Fibroblast of lung (primary cell): ENCODE data around the gene ZNF76. TPM values are rescaled to one million over a fixed set of nuclear protein-coding genes. Genes with fewer than 3 reads are reported as not detected.

ENCODE experiments used
- DNase-seq, 2 donors: peaks; one replicate each; pipeline versions ENCODE4 v3.0.0 to v3.0.0-alpha.2; 2010; ENCODE audit warnings: low read depth in 2 of 2
- H2AFZ ChIP-seq: 2 replicates; pipeline ENCODE4 v1.5.1; 2012; ENCODE audit warnings: low read length, control low read depth, inconsistent platforms
- H3K27ac ChIP-seq: 2 replicates; pipeline ENCODE4 v1.5.1; 2011; ENCODE audit warnings: low read length, control low read depth; ENCODE audit not compliant: insufficient read depth
- H3K27me3 ChIP-seq: 2 replicates; pipeline ENCODE4 v1.5.1; 2011; ENCODE audit warnings: mild to moderate bottlenecking, low read length; ENCODE audit not compliant: control insufficient read depth, insufficient read depth
- H3K36me3 ChIP-seq: 2 replicates; pipeline ENCODE4 v1.5.1; 2011; ENCODE audit warnings: low read length; ENCODE audit not compliant: control insufficient read depth, insufficient read depth
- H3K4me1 ChIP-seq: 2 replicates; pipeline ENCODE4 v1.5.1; 2011; ENCODE audit warnings: low read length; ENCODE audit not compliant: control insufficient read depth, insufficient read depth; ENCODE audit errors: extremely low read depth
- H3K4me2 ChIP-seq: 2 replicates; pipeline ENCODE4 v1.5.1; 2011; ENCODE audit warnings: low read length, control low read depth; ENCODE audit not compliant: insufficient read depth; ENCODE audit errors: extremely low read depth
- H3K4me3 ChIP-seq, 4 experiments: fragments of 200-600 bp in 1 of 4; sonication (generic) in 1 of 4; replicated peaks in 1 of 4; 2 replicates each; pipeline ENCODE4 v1.5.1; 2011 to 2016; ENCODE audit warnings: low read length in 4 of 4, low read depth in 3 of 4, mild to moderate bottlenecking in 3 of 4, control low read depth in 2 of 4, inconsistent platforms in 1 of 4, mixed read lengths in 1 of 4; ENCODE audit not compliant: insufficient read depth in 1 of 4; ENCODE audit errors: control extremely low read depth in 1 of 4
- H3K79me2 ChIP-seq: 2 replicates; pipeline ENCODE4 v1.5.1; 2012; ENCODE audit warnings: mild to moderate bottlenecking, low read length, inconsistent platforms; ENCODE audit not compliant: control insufficient read depth, insufficient read depth
- H3K9ac ChIP-seq: 2 replicates; pipeline ENCODE4 v1.5.1; 2011; ENCODE audit warnings: mild to moderate bottlenecking, low read length, control low read depth; ENCODE audit not compliant: insufficient read depth
- H3K9me3 ChIP-seq: 2 replicates; pipeline ENCODE4 v1.5.1; 2012; ENCODE audit warnings: low read depth, low read length; ENCODE audit not compliant: control insufficient read depth, insufficient read depth
- H4K20me1 ChIP-seq: 2 replicates; pipeline ENCODE4 v1.5.1; 2011; ENCODE audit warnings: low read length; ENCODE audit not compliant: control insufficient read depth, insufficient read depth; ENCODE audit errors: extremely low read depth
- EZH2 ChIP-seq: IDR thresholded peaks from 2 replicates; pipeline ENCODE4 v1.5.1; 2012; ENCODE audit warnings: low read length, control low read depth, mild to moderate bottlenecking; ENCODE audit errors: missing control alignments
- polyA plus RNA-seq, 2 donors: library from polyadenylated mRNA; depleted of rRNA in 1 of 2; stranded (reverse) in 1 of 2; unstranded in 1 of 2; fragments of >200 nt; gene quantifications; 2 replicates each; pipeline ENCODE4 v1.2.1, GENCODE V29; 2011 to 2012; ENCODE audit warnings: missing spikeins in 1 of 2
- total RNA-seq: library from RNA; depleted of rRNA; stranded (reverse); fragments of >200 nt; gene quantifications from 2 replicates; pipeline ENCODE4 v1.2.1, GENCODE V29; 2014
- TF ChIP-seq, protein P1 (sequence below), 2 donors: IDR thresholded peaks in 1 of 2; conservative IDR thresholded peaks in 1 of 2; 1 replicate in 1 of 2; 2 replicates in 1 of 2; pipeline ENCODE4 v1.5.1; 2011 to 2012; ENCODE audit warnings: low read length in 2 of 2, control low read depth in 1 of 2, inconsistent platforms in 1 of 2, low read depth in 1 of 2, mild to moderate bottlenecking in 1 of 2

Gene ZNF76
- total and polyA plus RNA-seq, 2 donors (not counting 1 experiment from before 2014, with no cell fraction given), result 9.6 to 19.5 TPM

DNA sequence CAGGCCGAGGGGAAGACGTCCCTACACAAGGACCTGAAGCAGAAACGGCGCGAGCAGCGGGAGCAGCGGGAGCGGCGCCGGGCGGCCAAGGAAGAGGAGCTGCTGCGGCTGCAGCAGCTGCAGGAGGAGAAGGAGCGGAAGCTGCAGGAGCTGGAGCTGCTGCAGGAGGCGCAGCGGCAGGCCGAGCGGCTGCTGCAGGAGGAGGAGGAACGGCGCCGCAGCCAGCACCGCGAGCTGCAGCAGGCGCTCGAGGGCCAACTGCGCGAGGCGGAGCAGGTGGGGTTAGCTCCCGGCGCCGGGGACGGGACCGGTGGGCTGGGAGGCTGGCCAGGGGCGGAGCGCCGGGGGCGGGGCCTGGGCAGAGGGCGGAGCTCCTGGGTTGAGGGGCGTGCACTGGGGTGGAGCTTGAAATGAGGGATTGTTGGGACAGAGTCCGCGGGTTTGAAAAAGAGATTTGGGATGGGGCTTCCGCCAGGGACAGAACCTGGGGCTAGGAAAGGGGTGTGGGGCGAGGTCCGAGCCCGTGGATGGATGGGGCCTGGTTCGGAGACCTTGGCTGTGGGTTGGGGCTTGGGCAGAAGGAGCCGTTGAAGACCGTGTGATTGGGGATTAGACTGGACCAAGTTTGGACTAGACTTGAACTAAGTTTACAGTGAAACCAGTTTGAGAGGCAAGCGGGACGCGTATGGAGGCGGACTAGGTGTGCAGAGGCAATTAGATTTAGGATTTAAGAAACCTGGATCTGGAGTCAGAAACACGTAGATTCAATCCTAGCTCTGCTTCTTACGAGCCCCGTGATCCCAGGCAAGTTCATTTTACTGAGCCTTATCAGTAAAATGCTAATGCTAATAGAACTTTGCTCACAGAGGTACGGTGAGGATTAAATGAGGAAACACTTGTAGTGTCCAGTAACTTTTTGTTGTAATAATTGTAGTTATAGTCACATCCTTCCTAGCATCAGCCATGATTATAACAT, 58.9 kb downstream of the ZNF76 start:
- Histone ChIP-seq H3K9me3 (no peaks in the 10 kb centered on the region), H3K27ac (no peak overlapping the region), H4K20me1 (no peaks in the 10 kb centered on the region), H3K36me3 (no peaks in the 10 kb centered on the region), H2AFZ (peak overlapping the region; percentile 95), H3K79me2 (no peaks in the 10 kb centered on the region), H3K4me1 (peaks cover 2% of the 10 kb centered on the region), H3K9ac (no peak overlapping the region), H3K27me3 (peaks cover 6% of the 10 kb centered on the region), H3K4me3 (peak overlapping the region; percentile 48 to 71 (median 56)), H3K4me2 (peak overlapping the region; percentile 94)
- TF ChIP-seq, protein P1, sequence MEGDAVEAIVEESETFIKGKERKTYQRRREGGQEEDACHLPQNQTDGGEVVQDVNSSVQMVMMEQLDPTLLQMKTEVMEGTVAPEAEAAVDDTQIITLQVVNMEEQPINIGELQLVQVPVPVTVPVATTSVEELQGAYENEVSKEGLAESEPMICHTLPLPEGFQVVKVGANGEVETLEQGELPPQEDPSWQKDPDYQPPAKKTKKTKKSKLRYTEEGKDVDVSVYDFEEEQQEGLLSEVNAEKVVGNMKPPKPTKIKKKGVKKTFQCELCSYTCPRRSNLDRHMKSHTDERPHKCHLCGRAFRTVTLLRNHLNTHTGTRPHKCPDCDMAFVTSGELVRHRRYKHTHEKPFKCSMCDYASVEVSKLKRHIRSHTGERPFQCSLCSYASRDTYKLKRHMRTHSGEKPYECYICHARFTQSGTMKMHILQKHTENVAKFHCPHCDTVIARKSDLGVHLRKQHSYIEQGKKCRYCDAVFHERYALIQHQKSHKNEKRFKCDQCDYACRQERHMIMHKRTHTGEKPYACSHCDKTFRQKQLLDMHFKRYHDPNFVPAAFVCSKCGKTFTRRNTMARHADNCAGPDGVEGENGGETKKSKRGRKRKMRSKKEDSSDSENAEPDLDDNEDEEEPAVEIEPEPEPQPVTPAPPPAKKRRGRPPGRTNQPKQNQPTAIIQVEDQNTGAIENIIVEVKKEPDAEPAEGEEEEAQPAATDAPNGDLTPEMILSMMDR (conservative IDR thresholded peaks at IDR 0.05 in 1 of 2, IDR thresholded peaks at IDR 0.05 in 1 of 2; ENCODE audit: low read depth in 1 of 2, low read length in 2 of 2), result peak in 1 of 2 donors; percentile 2
- TF ChIP-seq EZH2, result no peak
- DNase-seq, result peak; percentile 71 to 82

- Histone ChIP-seq H3K36me3 (no peaks in the 10 kb centered on the region), H3K4me3 (no peak overlapping the region), H3K79me2 (no peaks in the 10 kb centered on the region), H3K4me1 (peaks cover 2% of the 10 kb centered on the region), H3K27ac (no peak overlapping the region), H3K27me3 (peaks cover 6% of the 10 kb centered on the region), H3K9me3 (no peaks in the 10 kb centered on the region), H4K20me1 (no peaks in the 10 kb centered on the region), H3K9ac (no peak overlapping the region), H3K4me2 (no peak overlapping the region), H2AFZ (no peak overlapping the region)
- DNase-seq, result no peak
- TF ChIP-seq, protein P1 (conservative IDR thresholded peaks at IDR 0.05 in 1 of 2, IDR thresholded peaks at IDR 0.05 in 1 of 2; ENCODE audit: low read depth in 1 of 2, low read length in 2 of 2), result no peak
- no peak for TF ChIP-seq EZH2
Observed at GRCh38 chr6:35319346-35320030, 60.0 kb downstream of the ZNF76 start.

GRCh38 chr6:35320031-35320410, 60.5 kb downstream of the ZNF76 start:
- DNase-seq, result no peak
- no peaks in the 10 kb centered on the region for H4K20me1 ChIP-seq
- no peaks in the 10 kb centered on the region for H3K9me3 ChIP-seq
- H3K36me3 ChIP-seq, result no peaks in the 10 kb centered on the region
- H3K79me2 ChIP-seq, result no peaks in the 10 kb centered on the region
- H3K27me3 ChIP-seq, result peaks cover 6% of the 10 kb centered on the region
- no peak overlapping the region for H2AFZ ChIP-seq
- H3K27ac ChIP-seq, result no peak overlapping the region
- TF ChIP-seq, protein P1 (conservative IDR thresholded peaks at IDR 0.05 in 1 of 2, IDR thresholded peaks at IDR 0.05 in 1 of 2; ENCODE audit: low read depth in 1 of 2, low read length in 2 of 2), result no peak
- TF ChIP-seq EZH2, result no peak
- no peak overlapping the region for H3K4me3 ChIP-seq
- no peak overlapping the region for H3K4me2 ChIP-seq
- H3K4me1 ChIP-seq, result peaks cover 2% of the 10 kb centered on the region
- no peak overlapping the region for H3K9ac ChIP-seq
